ENCODE results near the gene ATP5MC3.

ATP5MC3 gene

DNA sequence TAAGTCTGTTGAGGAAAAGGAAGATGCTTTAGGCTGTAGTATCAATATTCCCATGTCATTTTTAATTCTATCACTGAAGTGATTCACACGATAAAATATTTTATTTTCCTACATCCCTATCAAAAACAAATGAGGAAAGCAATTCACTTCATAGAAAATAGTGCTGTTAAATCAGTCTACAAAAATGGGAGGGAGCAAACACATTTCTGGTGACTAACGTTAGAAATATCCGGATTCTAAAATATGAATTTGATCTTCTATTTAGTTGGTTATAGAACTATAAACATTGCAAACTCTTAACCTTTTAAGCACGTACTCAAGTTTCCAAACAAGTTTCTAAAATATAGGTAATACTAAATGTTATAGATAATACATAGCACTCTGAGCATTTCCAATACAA, 34.3 kb downstream of the ATP5MC3 start:
- H4K20me1 ChIP-seq (ENCODE audit: insufficient read depth, low read length), result no peaks in the 10 kb centered on the region
- H2AFZ ChIP-seq (ENCODE audit: low read length), result no peak overlapping the region

DNA sequence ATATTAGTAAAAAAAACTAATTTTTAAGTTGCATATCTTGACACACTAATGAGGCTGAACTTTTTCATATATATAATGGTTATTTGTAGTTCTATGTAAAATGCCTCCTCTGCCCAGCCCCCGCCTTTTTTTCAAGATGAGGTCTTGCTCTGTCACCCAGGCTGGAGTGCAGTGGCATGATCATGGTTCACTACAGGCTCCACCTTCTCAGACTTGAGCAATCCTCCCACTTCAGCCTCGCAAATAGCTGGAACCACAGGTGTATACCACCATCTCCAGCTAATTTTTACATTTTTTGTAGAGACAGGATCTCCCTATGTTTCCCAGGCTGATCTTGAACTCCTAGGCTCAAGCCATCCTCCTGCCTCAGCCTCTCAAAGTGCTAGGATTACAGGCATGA, 37.8 kb downstream of the ATP5MC3 start:
- TF ChIP-seq EZH2 (IDR thresholded peaks at IDR 0.05; ENCODE audit: borderline replicate concordance, low read length), result no peak
- TF ChIP-seq, protein P1, sequence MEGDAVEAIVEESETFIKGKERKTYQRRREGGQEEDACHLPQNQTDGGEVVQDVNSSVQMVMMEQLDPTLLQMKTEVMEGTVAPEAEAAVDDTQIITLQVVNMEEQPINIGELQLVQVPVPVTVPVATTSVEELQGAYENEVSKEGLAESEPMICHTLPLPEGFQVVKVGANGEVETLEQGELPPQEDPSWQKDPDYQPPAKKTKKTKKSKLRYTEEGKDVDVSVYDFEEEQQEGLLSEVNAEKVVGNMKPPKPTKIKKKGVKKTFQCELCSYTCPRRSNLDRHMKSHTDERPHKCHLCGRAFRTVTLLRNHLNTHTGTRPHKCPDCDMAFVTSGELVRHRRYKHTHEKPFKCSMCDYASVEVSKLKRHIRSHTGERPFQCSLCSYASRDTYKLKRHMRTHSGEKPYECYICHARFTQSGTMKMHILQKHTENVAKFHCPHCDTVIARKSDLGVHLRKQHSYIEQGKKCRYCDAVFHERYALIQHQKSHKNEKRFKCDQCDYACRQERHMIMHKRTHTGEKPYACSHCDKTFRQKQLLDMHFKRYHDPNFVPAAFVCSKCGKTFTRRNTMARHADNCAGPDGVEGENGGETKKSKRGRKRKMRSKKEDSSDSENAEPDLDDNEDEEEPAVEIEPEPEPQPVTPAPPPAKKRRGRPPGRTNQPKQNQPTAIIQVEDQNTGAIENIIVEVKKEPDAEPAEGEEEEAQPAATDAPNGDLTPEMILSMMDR (IDR thresholded peaks at IDR 0.05; ENCODE audit: low read length), result no peak
- H3K9ac ChIP-seq (ENCODE audit: low read length), result no peak overlapping the region
- no peak overlapping the region for H2AFZ ChIP-seq (ENCODE audit: low read length)
- H3K79me2 ChIP-seq (ENCODE audit: insufficient read depth, low read length), result peaks cover 51% of the 10 kb centered on the region
- H3K36me3 ChIP-seq (ENCODE audit: insufficient read depth, low read length), result peaks cover 30% of the 10 kb centered on the region; the same call in 1 of the 2 replicates
- no peaks in the 10 kb centered on the region for H3K9me2 ChIP-seq (ENCODE audit: low read depth, low read length)
- H3K4me1 ChIP-seq (ENCODE audit: insufficient read depth, low read length, severe bottlenecking), result peaks cover 13% of the 10 kb centered on the region
- H3K27me3 ChIP-seq (ENCODE audit: insufficient read depth, low read length), result no peaks in the 10 kb centered on the region
- H3F3A ChIP-seq (ENCODE audit: insufficient read depth, low read length), result no peaks in the 10 kb centered on the region
- H4K20me1 ChIP-seq (ENCODE audit: insufficient read depth, low read length), result no peaks in the 10 kb centered on the region
- no peak overlapping the region for H3K27ac ChIP-seq (ENCODE audit: low read depth, low read length, poor library complexity, severe bottlenecking)
- H3K4me3 ChIP-seq (ENCODE audit: low read depth, low read length, poor library complexity, severe bottlenecking), result no peak overlapping the region
- no peaks in the 10 kb centered on the region for H3K9me3 ChIP-seq (ENCODE audit: low read length)
- H3K4me2 ChIP-seq (ENCODE audit: low read length), result no peak overlapping the region

More for the DNA sequence above, 34.3 kb downstream of the ATP5MC3 start:
- TF ChIP-seq, protein P1 (IDR thresholded peaks at IDR 0.05; ENCODE audit: low read length), result no peak
- TF ChIP-seq EZH2 (IDR thresholded peaks at IDR 0.05; ENCODE audit: borderline replicate concordance, low read length), result no peak
- Histone ChIP-seq H3K9me3 (ENCODE audit: low read length) (no peaks in the 10 kb centered on the region), H3K27me3 (ENCODE audit: insufficient read depth, low read length) (no peaks in the 10 kb centered on the region), H3K36me3 (ENCODE audit: insufficient read depth, low read length) (peaks cover 44% of the 10 kb centered on the region), H3K27ac (ENCODE audit: low read depth, low read length, poor library complexity, severe bottlenecking) (no peak overlapping the region), H3K4me3 (ENCODE audit: low read depth, low read length, poor library complexity, severe bottlenecking) (no peak overlapping the region), H3K9ac (ENCODE audit: low read length) (no peak overlapping the region), H3K9me2 (ENCODE audit: low read depth, low read length) (no peaks in the 10 kb centered on the region), H3K4me1 (ENCODE audit: insufficient read depth, low read length, severe bottlenecking) (peaks cover 8% of the 10 kb centered on the region), H3F3A (ENCODE audit: insufficient read depth, low read length) (no peaks in the 10 kb centered on the region), H3K4me2 (ENCODE audit: low read length) (no peak overlapping the region), H3K79me2 (ENCODE audit: insufficient read depth, low read length) (peaks cover 72% of the 10 kb centered on the region)

- no peak overlapping the region for H3K4me3 ChIP-seq (ENCODE audit: low read depth, low read length, poor library complexity, severe bottlenecking)
- peaks cover 30% of the 10 kb centered on the region; the same call in 1 of the 2 replicates for H3K36me3 ChIP-seq (ENCODE audit: insufficient read depth, low read length)
- no peaks in the 10 kb centered on the region for H4K20me1 ChIP-seq (ENCODE audit: insufficient read depth, low read length)
- no peaks in the 10 kb centered on the region for H3K9me3 ChIP-seq (ENCODE audit: low read length)
- no peak overlapping the region for H3K4me2 ChIP-seq (ENCODE audit: low read length)
- H3K9me2 ChIP-seq (ENCODE audit: low read depth, low read length), result no peaks in the 10 kb centered on the region
- H3K27me3 ChIP-seq (ENCODE audit: insufficient read depth, low read length), result no peaks in the 10 kb centered on the region
- peaks cover 48% of the 10 kb centered on the region for H3K79me2 ChIP-seq (ENCODE audit: insufficient read depth, low read length)
- H3F3A ChIP-seq (ENCODE audit: insufficient read depth, low read length), result no peaks in the 10 kb centered on the region
- H3K9ac ChIP-seq (ENCODE audit: low read length), result no peak overlapping the region
- TF ChIP-seq EZH2 (IDR thresholded peaks at IDR 0.05; ENCODE audit: borderline replicate concordance, low read length), result no peak
- TF ChIP-seq, protein P1 (IDR thresholded peaks at IDR 0.05; ENCODE audit: low read length), result no peak
- peaks cover 13% of the 10 kb centered on the region for H3K4me1 ChIP-seq (ENCODE audit: insufficient read depth, low read length, severe bottlenecking)
- H3K27ac ChIP-seq (ENCODE audit: low read depth, low read length, poor library complexity, severe bottlenecking), result no peak overlapping the region
- H2AFZ ChIP-seq (ENCODE audit: low read length), result no peak overlapping the region
Measured at GRCh38 chr2:175143191-175143590, 38.3 kb downstream of the ATP5MC3 start.
